Measurements from ENCODE around the gene CCDC142.

CCDC142 gene

DNA sequence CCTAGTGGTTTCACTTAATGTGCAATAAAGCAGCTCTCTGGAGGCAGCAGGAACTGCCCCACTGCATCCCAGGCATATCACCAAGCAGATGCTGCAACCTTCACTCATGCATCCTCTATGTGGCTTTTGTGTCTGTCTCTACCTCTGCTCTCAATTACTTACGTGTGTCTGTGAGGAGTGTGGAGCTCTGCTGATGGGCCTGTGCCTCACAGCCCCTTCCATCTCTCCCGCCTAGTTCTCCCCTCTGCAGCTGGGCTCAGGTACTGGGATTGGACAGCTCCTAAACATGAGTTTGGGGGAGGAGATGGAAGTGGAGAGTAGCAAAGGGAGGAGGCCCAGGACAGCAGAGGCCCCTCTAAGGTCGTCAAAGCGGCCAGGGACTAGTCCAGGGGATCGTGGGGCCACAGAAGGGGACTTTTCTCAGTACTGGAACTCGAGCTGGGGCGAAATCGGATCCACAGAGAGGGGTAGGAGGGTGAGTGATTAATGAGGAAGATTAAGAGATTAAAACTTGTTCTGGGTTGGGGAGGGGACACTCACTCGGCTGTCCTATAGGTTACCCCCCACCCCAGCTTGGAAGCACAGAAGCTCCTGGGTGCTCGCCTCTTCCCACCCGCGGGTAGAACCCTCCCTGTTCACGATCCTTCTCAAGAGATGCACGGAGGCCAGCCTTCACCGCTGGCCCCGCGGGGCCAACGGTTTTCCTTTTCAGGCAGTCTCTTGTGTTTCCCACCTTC lies 18.7 kb upstream of the CCDC142 start:
- Histone ChIP-seq H3K4me1 (ENCODE audit: insufficient read depth, low read length) (peaks cover 5% of the 10 kb centered on the region; the same call in 1 of the 2 replicates), H3K36me3 (ENCODE audit: insufficient read depth, low read depth, low read length) (peaks cover 11% of the 10 kb centered on the region; the same call in 1 of the 2 replicates), H3K9ac (ENCODE audit: low read depth, low read length) (no peak overlapping the region), H3K27ac (ENCODE audit: low read length) (no peak overlapping the region), H3K9me3 (ENCODE audit: insufficient read depth, low read depth, low read length) (peaks cover 3% of the 10 kb centered on the region; the same call in 1 of the 2 replicates), H3K27me3 (ENCODE audit: insufficient read depth, low read length) (peaks cover 100% of the 10 kb centered on the region), H3K4me3 (ENCODE audit: low read length) (peak overlapping the region; percentile 66; the same call in 1 of the 2 replicates)

DNA sequence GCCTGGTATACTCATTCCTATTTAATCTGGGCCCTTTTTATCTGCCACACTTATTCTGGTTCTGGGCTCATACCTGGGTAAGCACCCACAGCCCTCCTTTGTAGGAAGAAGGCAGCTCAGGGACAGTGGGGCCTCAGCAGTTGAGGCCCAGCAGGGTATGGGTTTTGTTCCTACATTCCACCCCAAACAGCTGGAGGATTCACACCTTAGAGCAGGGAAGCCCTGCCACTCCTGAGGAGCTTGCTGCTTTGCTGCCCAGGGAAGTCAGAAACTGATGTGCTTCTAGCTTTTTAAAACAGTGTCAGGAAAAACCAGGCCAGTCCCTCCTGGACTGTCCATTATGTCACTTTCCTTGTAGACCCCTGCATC lies 17.8 kb upstream of the CCDC142 start:
- H3K27ac ChIP-seq (ENCODE audit: low read length) = no peak overlapping the region
- H3K9me3 ChIP-seq (ENCODE audit: insufficient read depth, low read depth, low read length) = peaks cover 3% of the 10 kb centered on the region; the same call in 1 of the 2 replicates
- no peak overlapping the region for H3K9ac ChIP-seq (ENCODE audit: low read depth, low read length)
- H3K36me3 ChIP-seq (ENCODE audit: insufficient read depth, low read depth, low read length) = peaks cover 6% of the 10 kb centered on the region; the same call in 1 of the 2 replicates
- H3K4me3 ChIP-seq (ENCODE audit: low read length) = no peak overlapping the region
- peaks cover 5% of the 10 kb centered on the region; the same call in 1 of the 2 replicates for H3K4me1 ChIP-seq (ENCODE audit: insufficient read depth, low read length)
- peaks cover 100% of the 10 kb centered on the region for H3K27me3 ChIP-seq (ENCODE audit: insufficient read depth, low read length)

- Histone ChIP-seq H3K4me1 (ENCODE audit: insufficient read depth, low read length) (peaks cover 5% of the 10 kb centered on the region; the same call in 1 of the 2 replicates), H3K27me3 (ENCODE audit: insufficient read depth, low read length) (peaks cover 100% of the 10 kb centered on the region), H3K9me3 (ENCODE audit: insufficient read depth, low read depth, low read length) (peaks cover 3% of the 10 kb centered on the region; the same call in 1 of the 2 replicates), H3K9ac (ENCODE audit: low read depth, low read length) (no peak overlapping the region), H3K4me3 (ENCODE audit: low read length) (no peak overlapping the region), H3K36me3 (ENCODE audit: insufficient read depth, low read depth, low read length) (peaks cover under 1% of the 10 kb centered on the region; the same call in 1 of the 2 replicates), H3K27ac (ENCODE audit: low read length) (no peak overlapping the region)
Observed at GRCh38 chr2:74499940-74500577, 17.3 kb upstream of the CCDC142 start.

DNA sequence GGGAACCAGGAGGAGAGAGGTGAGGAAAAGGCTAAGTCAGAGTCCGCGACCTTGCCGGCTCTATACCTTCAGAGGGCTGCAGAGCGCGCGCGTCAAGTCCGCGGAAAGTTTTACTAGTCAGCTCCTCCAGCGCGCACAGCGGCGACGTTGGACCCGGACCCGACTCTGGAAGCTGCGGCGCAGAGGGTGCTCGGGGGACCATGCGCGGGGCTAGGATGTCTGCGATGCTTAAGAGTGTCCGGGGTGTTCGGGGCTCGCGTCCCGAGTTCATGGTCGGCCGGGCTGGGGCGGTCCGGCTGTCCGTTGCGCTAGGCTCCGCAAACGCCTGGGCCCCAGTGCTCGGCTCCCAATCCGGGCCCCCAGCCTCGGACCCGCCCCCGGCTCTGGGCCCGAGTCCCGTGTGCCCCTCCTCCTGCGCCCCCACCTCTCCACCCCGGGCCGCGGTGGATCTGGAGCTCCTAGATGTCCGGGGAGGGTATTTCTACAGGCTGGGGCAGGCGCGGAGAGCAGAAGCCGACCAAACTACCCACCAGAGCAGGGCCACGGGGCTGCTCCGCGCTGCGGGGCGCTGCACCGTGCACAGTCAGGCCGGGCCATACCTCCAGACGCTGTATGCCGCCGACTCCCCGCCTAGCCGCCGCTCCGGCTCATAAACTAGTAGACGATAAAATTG lies 16.6 kb upstream of the CCDC142 start, which contains the start of gene LBX2:
Gene LBX2 (minus strand): TSS at position 337 of the 673 bp plus-strand sequence. CDS start 66 bp downstream, at position 271.
- H3K4me3 ChIP-seq (ENCODE audit: low read length) = peak within 1 kb of the TSS; percentile 66
- H3K27me3 ChIP-seq (ENCODE audit: insufficient read depth, low read length) = peaks cover 100% of the 10 kb centered on the region
- H3K36me3 ChIP-seq (ENCODE audit: insufficient read depth, low read depth, low read length) = peaks cover 1% of the 10 kb centered on the region; the same call in 1 of the 2 replicates
- H3K9ac ChIP-seq (ENCODE audit: low read depth, low read length) = 0 out of 2 replicates have a peak within 1 kb of the TSS, but pooled peaks have one; percentile 6
- peaks cover 5% of the 10 kb centered on the region; the same call in 1 of the 2 replicates for H3K4me1 ChIP-seq (ENCODE audit: insufficient read depth, low read length)
- H3K27ac ChIP-seq (ENCODE audit: low read length) = no peak within 1 kb of the TSS
- H3K9me3 ChIP-seq (ENCODE audit: insufficient read depth, low read depth, low read length) = peaks cover 3% of the 10 kb centered on the region; the same call in 1 of the 2 replicates

DNA sequence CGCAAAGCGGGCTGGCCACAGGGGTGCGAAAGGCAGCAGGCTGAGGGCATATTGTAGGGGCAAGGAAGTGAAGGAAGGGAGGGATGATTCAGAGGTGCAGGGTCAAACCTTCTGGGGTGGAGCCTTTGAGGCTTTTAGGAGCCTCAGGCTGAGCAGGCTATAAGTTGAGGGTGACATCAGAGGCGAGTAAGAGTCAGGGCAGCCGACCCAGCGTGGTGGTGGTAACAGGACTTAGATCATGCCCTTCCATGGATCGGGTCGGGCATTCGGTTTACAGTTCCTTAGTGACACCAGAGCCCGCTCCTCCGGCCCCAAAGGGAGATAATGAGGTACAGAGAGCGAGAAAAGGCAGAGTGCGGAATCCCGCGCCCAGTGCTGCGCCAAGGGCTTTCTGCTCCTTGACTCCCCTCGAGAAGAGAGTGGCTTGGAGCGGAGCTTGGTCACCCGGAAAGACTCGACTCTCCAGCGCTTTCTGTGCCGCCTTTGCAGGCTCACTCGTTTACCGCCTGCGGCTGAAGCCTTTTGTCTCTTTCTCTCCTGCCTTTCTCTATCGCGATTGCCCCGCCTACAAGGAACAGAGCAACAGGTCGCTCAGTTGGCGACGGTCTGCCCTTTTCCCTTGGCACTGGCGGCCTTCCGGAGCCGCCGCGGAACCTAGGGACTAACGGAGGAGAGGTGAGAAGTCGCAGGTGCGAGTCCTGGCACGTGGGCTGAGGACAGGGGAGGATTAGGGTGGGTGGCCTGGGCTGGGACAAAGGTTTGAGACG lies 15.9 kb upstream of the CCDC142 start:
- no peak overlapping the region for H3K27ac ChIP-seq (ENCODE audit: low read length)
- 0 out of 2 replicates have a peak overlapping the region, but pooled peaks have one; percentile 6 for H3K9ac ChIP-seq (ENCODE audit: low read depth, low read length)
- H3K36me3 ChIP-seq (ENCODE audit: insufficient read depth, low read depth, low read length) = peaks cover 8% of the 10 kb centered on the region
- H3K27me3 ChIP-seq (ENCODE audit: insufficient read depth, low read length) = peaks cover 97% of the 10 kb centered on the region
- H3K4me3 ChIP-seq (ENCODE audit: low read length) = peak overlapping the region; percentile 66
- peaks cover 3% of the 10 kb centered on the region; the same call in 1 of the 2 replicates for H3K9me3 ChIP-seq (ENCODE audit: insufficient read depth, low read depth, low read length)
- peaks cover 5% of the 10 kb centered on the region; the same call in 1 of the 2 replicates for H3K4me1 ChIP-seq (ENCODE audit: insufficient read depth, low read length)

GRCh38 chr2:74497777-74498499 lies 15.1 kb upstream of the CCDC142 start:
- peak overlapping the region; percentile 66 for H3K4me3 ChIP-seq (ENCODE audit: low read length)
- peaks cover 93% of the 10 kb centered on the region for H3K27me3 ChIP-seq (ENCODE audit: insufficient read depth, low read length)
- peaks cover 3% of the 10 kb centered on the region; the same call in 1 of the 2 replicates for H3K9me3 ChIP-seq (ENCODE audit: insufficient read depth, low read depth, low read length)
- peaks cover 5% of the 10 kb centered on the region; the same call in 1 of the 2 replicates for H3K4me1 ChIP-seq (ENCODE audit: insufficient read depth, low read length)
- peaks cover 16% of the 10 kb centered on the region for H3K36me3 ChIP-seq (ENCODE audit: insufficient read depth, low read depth, low read length)
- no peak overlapping the region for H3K27ac ChIP-seq (ENCODE audit: low read length)
- no peak overlapping the region for H3K9ac ChIP-seq (ENCODE audit: low read depth, low read length)

- H3K4me1 ChIP-seq (ENCODE audit: insufficient read depth, low read length) = peaks cover 5% of the 10 kb centered on the region; the same call in 1 of the 2 replicates
Observed at GRCh38 chr2:74496997-74497776, 14.4 kb upstream of the CCDC142 start.

DNA sequence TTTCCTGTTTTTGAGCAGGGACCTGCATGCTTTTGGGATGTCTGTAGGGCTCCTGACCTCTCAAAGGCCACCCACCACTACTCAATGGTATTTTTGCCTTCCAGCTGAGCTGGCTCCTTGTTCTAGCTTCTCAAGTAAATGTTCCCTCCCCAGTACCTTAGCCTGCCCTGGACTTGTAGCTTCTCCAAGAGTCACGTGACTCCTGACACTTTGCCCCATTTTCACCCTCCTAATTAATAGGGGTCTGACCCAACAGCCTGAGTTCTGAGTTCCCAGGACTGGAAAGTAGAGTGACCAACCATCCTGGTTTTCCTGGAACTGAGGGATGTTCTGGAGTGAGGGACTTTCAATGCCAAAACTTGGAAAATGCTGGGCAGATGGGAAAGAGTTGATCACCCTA lies 12.6 kb upstream of the CCDC142 start:
- Histone ChIP-seq H3K36me3 (ENCODE audit: insufficient read depth, low read depth, low read length) (peaks cover 41% of the 10 kb centered on the region), H3K4me3 (ENCODE audit: low read length) (no peak overlapping the region), H3K9ac (ENCODE audit: low read depth, low read length) (no peak overlapping the region), H3K9me3 (ENCODE audit: insufficient read depth, low read depth, low read length) (peaks cover 2% of the 10 kb centered on the region; the same call in 1 of the 2 replicates), H3K4me1 (ENCODE audit: insufficient read depth, low read length) (no peaks in the 10 kb centered on the region; the same call in 1 of the 2 replicates), H3K27me3 (ENCODE audit: insufficient read depth, low read length) (peaks cover 68% of the 10 kb centered on the region), H3K27ac (ENCODE audit: low read length) (no peak overlapping the region)

More at GRCh38 chr2:74496997-74497776, 14.4 kb upstream of the CCDC142 start:
- Histone ChIP-seq H3K36me3 (ENCODE audit: insufficient read depth, low read depth, low read length) (peaks cover 23% of the 10 kb centered on the region), H3K9ac (ENCODE audit: low read depth, low read length) (no peak overlapping the region), H3K9me3 (ENCODE audit: insufficient read depth, low read depth, low read length) (peaks cover 3% of the 10 kb centered on the region; the same call in 1 of the 2 replicates), H3K4me3 (ENCODE audit: low read length) (peak overlapping the region; percentile 66), H3K27me3 (ENCODE audit: insufficient read depth, low read length) (peaks cover 85% of the 10 kb centered on the region), H3K27ac (ENCODE audit: low read length) (no peak overlapping the region)

GRCh38 chr2:74493546-74493945 lies 10.7 kb upstream of the CCDC142 start:
- Histone ChIP-seq H3K4me3 (ENCODE audit: low read length) (no peak overlapping the region), H3K27me3 (ENCODE audit: insufficient read depth, low read length) (peaks cover 49% of the 10 kb centered on the region), H3K27ac (ENCODE audit: low read length) (no peak overlapping the region), H3K9me3 (ENCODE audit: insufficient read depth, low read depth, low read length) (no peaks in the 10 kb centered on the region; the same call in 1 of the 2 replicates), H3K4me1 (ENCODE audit: insufficient read depth, low read length) (no peaks in the 10 kb centered on the region; the same call in 1 of the 2 replicates), H3K36me3 (ENCODE audit: insufficient read depth, low read depth, low read length) (peaks cover 42% of the 10 kb centered on the region), H3K9ac (ENCODE audit: low read depth, low read length) (no peak overlapping the region)
